Nephron progenitor cell (in vitro differentiated cells): Measurements from ENCODE around the gene SPATC1L.

Source experiments
- DNase-seq: peaks from one replicate; pipeline ENCODE4 v3.0.0; 2021
- H3K27ac Mint-ChIP-seq: 2 replicates; pipeline ENCODE4 v1.8.0; 2021; ENCODE audit warnings: mild to moderate bottlenecking, moderate library complexity, mixed read lengths
- H3K27me3 Mint-ChIP-seq: 2 replicates; pipeline ENCODE4 v1.8.0; 2021; ENCODE audit warnings: mild to moderate bottlenecking, low read depth, mixed read lengths; ENCODE audit not compliant: poor library complexity
- H3K36me3 Mint-ChIP-seq: 2 replicates; pipeline ENCODE4 v1.8.0; 2021; ENCODE audit warnings: low read depth, mixed read lengths
- H3K4me1 Mint-ChIP-seq: 2 replicates; pipeline ENCODE4 v1.8.0; 2021; ENCODE audit warnings: mixed read lengths
- H3K4me3 Mint-ChIP-seq: 2 replicates; pipeline ENCODE4 v1.8.0; 2021; ENCODE audit warnings: mild to moderate bottlenecking, moderate library complexity, mixed read lengths
- H3K9me3 Mint-ChIP-seq: 2 replicates; pipeline ENCODE4 v1.8.0; 2021; ENCODE audit warnings: mild to moderate bottlenecking, moderate library complexity, mixed read lengths
- TF ChIP-seq, protein P1 (sequence below): fragments of 200-600 bp; sonication (generic); IDR thresholded peaks from 2 replicates; pipeline ENCODE4 v1.5.0; 2021; ENCODE audit warnings: antibody characterized with exemption

Gene SPATC1L

DNA sequence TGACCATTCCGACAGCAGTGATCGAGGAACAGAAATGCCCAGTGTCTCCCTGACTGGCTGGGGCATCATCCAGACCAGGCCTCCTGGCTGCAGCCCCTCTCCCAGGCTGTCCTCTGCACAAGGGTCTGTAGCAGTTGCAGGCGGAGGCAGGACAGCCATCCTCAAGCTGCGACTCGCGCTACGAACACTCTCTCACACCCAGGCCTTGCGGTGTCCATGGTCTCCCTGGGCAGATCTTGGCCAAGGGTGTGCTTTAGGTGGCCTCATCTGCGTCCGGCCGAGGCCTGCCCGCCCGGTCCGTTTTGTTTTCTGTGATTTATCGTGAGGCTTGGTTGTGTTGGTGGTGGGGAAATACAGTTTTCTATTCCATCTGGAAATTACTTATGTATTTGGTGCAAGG, 44.6 kb downstream of the SPATC1L start:
- H3K4me3 Mint-ChIP-seq, result no peak overlapping the region
- no peak for DNase-seq
- peaks cover 37% of the 10 kb centered on the region for H3K4me1 Mint-ChIP-seq
- H3K27ac Mint-ChIP-seq, result peak overlapping the region; percentile 45
- H3K27me3 Mint-ChIP-seq, result peaks cover 28% of the 10 kb centered on the region
- TF ChIP-seq, protein P1, sequence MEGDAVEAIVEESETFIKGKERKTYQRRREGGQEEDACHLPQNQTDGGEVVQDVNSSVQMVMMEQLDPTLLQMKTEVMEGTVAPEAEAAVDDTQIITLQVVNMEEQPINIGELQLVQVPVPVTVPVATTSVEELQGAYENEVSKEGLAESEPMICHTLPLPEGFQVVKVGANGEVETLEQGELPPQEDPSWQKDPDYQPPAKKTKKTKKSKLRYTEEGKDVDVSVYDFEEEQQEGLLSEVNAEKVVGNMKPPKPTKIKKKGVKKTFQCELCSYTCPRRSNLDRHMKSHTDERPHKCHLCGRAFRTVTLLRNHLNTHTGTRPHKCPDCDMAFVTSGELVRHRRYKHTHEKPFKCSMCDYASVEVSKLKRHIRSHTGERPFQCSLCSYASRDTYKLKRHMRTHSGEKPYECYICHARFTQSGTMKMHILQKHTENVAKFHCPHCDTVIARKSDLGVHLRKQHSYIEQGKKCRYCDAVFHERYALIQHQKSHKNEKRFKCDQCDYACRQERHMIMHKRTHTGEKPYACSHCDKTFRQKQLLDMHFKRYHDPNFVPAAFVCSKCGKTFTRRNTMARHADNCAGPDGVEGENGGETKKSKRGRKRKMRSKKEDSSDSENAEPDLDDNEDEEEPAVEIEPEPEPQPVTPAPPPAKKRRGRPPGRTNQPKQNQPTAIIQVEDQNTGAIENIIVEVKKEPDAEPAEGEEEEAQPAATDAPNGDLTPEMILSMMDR, result no peak
- H3K9me3 Mint-ChIP-seq, result peaks cover 13% of the 10 kb centered on the region
- peaks cover 11% of the 10 kb centered on the region for H3K36me3 Mint-ChIP-seq

DNA sequence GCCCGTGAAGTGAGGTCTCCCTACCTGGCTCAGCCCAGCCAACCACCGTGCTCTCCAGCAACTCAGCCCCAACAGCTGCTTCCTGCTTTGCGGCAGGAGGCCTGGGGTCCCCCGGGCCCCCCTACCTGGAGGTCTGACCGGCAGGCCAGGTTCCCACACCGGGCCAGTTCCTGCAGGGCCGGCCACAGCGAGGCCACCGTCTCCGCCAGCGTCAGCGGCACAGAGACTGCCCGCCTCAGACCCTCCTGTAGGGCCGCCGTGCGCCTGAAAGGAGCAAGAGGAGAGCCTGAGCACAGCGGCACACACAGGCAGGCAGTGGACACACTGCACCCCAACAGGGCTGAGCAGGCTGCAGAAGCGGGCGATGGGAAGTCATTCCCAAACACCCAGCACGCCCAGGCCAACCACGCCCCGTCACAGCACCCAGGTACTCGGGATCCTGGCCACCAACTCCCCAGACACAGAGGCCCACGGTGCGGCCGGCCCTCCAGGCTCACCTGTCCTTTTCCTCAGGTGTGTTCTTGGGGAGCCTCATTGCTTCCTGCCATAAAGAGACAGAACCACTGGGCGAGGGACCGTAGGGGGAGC, 45.8 kb downstream of the SPATC1L start:
- Mint-ChIP-seq H3K4me1 (peaks cover 29% of the 10 kb centered on the region), H3K27me3 (peaks cover 28% of the 10 kb centered on the region), H3K27ac (no peak overlapping the region), H3K4me3 (no peak overlapping the region), H3K36me3 (peaks cover 11% of the 10 kb centered on the region), H3K9me3 (peaks cover 13% of the 10 kb centered on the region)
- TF ChIP-seq, protein P1, result no peak
- DNase-seq, result no peak

DNA sequence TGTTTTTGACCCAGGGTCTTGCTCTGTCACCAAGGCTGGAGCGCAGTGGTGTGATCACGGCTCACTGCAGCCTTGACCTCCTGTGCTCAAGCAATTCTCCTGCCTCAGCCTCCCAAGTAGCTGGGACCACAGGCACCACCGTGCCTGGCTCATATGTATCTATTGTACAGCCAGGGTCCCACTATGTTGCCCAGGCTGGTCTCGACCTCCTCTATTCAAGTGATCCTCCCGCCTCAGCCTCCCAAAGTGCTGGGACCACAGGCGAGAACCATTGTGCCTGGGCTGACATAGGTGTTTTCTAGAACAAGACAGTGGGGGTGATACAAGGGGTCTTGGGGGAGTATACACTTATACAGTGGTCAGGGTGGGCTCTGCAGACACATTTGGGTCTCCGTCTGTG, 46.4 kb downstream of the SPATC1L start:
- H3K27ac Mint-ChIP-seq, result peak overlapping the region; percentile 85
- no peak overlapping the region for H3K4me3 Mint-ChIP-seq
- no peak for DNase-seq
- H3K4me1 Mint-ChIP-seq, result peaks cover 27% of the 10 kb centered on the region
- H3K27me3 Mint-ChIP-seq, result peaks cover 28% of the 10 kb centered on the region
- H3K9me3 Mint-ChIP-seq, result peaks cover 13% of the 10 kb centered on the region
- peaks cover 11% of the 10 kb centered on the region for H3K36me3 Mint-ChIP-seq
- TF ChIP-seq, protein P1, result no peak

DNA sequence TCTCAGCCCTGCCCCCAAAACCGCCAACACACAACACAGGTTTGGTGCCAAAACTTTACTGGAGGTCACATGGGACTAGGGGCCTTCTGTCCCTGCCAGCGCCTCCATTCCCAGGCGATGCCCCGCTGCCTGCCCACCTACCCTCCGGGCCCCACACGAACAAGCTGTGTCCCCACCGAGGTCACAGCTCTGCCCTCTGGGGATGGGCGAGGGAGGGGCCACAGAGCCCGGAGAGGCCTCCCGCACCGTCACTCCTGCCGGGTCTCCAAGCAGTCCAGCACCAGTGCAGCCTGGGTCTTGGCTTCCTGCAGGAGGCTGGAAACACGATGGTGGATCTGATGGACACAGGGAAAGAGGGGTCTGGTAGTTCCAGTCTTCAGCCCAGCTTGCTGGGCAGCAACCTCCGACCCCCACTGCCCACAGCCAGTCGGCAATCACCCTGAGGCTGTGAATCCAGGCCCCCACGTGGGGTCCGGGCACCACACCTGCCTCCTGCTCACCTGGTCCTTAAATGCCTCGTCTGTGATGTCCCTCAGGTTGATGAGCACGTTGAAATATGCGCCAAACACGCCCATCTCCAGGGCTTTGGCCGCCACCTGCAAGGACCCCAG, 47.4 kb downstream of the SPATC1L start:
- DNase-seq, result no peak
- H3K27me3 Mint-ChIP-seq, result peaks cover 18% of the 10 kb centered on the region
- peaks cover 6% of the 10 kb centered on the region for H3K36me3 Mint-ChIP-seq
- TF ChIP-seq, protein P1, result no peak
- peaks cover 7% of the 10 kb centered on the region for H3K9me3 Mint-ChIP-seq
- peaks cover 27% of the 10 kb centered on the region for H3K4me1 Mint-ChIP-seq
- no peak overlapping the region for H3K4me3 Mint-ChIP-seq
- no peak overlapping the region for H3K27ac Mint-ChIP-seq

DNA sequence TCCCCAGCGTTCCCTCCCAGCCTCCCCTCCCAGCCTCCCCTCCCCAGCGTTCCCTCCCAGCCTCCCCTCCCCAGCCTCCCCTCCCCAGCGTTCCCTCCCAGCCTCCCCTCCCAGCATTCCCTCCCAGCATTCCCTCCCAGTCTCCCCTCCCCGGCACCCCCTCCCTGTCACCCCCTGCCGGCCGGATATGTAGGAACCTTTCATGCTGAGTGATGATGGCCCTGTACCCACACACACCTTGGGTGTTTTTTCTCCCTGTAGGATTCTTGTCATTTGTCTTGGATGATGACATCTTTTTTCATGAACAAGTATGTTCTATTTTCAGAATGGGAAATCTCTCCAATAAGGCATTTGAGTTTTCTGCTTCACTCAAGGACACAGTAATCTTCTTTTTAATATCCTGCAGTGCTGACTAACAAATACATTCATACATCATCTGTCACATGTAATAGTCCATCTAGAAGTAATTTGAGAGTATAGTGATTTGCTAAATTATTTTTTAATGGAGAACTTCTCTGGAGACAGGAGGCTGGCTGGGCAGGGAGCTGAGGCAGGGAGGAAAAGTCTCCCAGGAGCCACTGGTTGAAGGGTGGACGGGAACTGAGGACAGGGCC, 48.4 kb downstream of the SPATC1L start:
- no peak overlapping the region for H3K4me3 Mint-ChIP-seq
- H3K27ac Mint-ChIP-seq, result no peak overlapping the region
- TF ChIP-seq, protein P1, result no peak
- no peaks in the 10 kb centered on the region for H3K36me3 Mint-ChIP-seq
- peaks cover 12% of the 10 kb centered on the region for H3K27me3 Mint-ChIP-seq
- peaks cover 3% of the 10 kb centered on the region for H3K9me3 Mint-ChIP-seq
- no peak for DNase-seq
- H3K4me1 Mint-ChIP-seq, result peaks cover 22% of the 10 kb centered on the region
